Measurements from ENCODE around the gene SNX18. TPM values are rescaled to one million over a fixed set of nuclear protein-coding genes. Genes with fewer than 3 reads are reported as not detected.
A peak's percentile ranks its signal among the peaks of the same experiment; 100 is the strongest.

Gene SNX18
- total RNA-seq, 1 donor from 2014 or later, result 21.3 TPM

GRCh38 chr5:54491326-54491725, 26.2 kb upstream of the SNX18 start:
- Mint-ChIP-seq H3K27ac (ENCODE audit: unreplicated experiment) (no peak overlapping the region), H3K4me3 (no peak overlapping the region), H3K36me3 (ENCODE audit: low read depth) (no peaks in the 10 kb centered on the region), H3K4me1 (no peaks in the 10 kb centered on the region), H3K9me3 (peaks cover 3% of the 10 kb centered on the region), H3K27me3 (ENCODE audit: low read depth) (no peaks in the 10 kb centered on the region)
- no peak for DNase-seq (ENCODE audit: low read depth, low spot score)
- no peak for TF ChIP-seq CTCF (conservative IDR thresholded peaks at IDR 0.05)

DNA sequence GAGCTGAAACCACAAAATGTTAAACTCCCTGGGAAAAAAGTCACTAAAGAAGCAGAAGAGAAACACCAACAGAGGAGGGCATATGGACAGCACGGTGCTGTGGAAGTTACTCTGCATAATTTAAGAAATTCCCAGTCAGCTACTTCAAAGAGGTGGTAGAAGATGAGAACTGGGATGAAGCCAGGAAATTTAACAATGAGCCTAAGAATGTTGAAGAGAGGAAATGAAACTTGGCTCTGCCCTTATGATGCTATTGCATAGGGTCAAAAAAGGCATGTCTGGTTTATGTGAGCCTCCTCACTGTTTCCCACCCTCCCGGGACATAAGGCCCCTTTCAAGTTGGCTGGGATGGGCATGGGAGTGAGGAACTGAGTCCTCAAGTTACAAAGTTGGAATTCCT, 25.4 kb upstream of the SNX18 start:
- H3K27me3 Mint-ChIP-seq (ENCODE audit: low read depth), result no peaks in the 10 kb centered on the region
- H3K4me3 Mint-ChIP-seq, result no peak overlapping the region
- H3K9me3 Mint-ChIP-seq, result peaks cover 3% of the 10 kb centered on the region
- TF ChIP-seq CTCF (conservative IDR thresholded peaks at IDR 0.05), result no peak
- DNase-seq (ENCODE audit: low read depth, low spot score), result no peak
- no peak overlapping the region for H3K27ac Mint-ChIP-seq (ENCODE audit: unreplicated experiment)
- no peaks in the 10 kb centered on the region for H3K4me1 Mint-ChIP-seq
- no peaks in the 10 kb centered on the region for H3K36me3 Mint-ChIP-seq (ENCODE audit: low read depth)

GRCh38 chr5:54495027-54495426, 22.5 kb upstream of the SNX18 start:
- Mint-ChIP-seq H3K27ac (ENCODE audit: unreplicated experiment) (no peak overlapping the region), H3K4me3 (no peak overlapping the region), H3K36me3 (ENCODE audit: low read depth) (no peaks in the 10 kb centered on the region), H3K9me3 (peaks cover 6% of the 10 kb centered on the region), H3K27me3 (ENCODE audit: low read depth) (no peaks in the 10 kb centered on the region), H3K4me1 (no peaks in the 10 kb centered on the region)
- no peak for TF ChIP-seq CTCF (conservative IDR thresholded peaks at IDR 0.05)
- DNase-seq (ENCODE audit: low read depth, low spot score), result no peak

DNA sequence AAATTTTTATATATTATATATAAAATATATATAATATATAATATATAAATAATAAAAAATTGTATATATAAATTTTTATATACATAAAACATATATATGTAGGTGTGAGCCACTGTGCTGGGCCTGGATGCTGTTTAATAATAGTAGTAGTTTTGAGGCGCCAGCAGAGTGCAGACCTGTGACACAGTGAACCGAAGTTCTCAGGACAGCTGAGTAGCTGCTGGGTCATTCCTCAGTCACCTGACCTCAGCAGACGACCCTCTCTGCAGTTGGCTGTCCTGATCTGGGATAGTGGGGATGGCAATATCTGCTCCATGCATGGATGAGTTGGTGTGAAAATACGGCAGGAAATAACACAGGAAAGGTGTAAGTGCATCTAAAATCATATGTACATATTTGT, 3.3 kb upstream of the SNX18 start:
- Mint-ChIP-seq H3K27me3 (ENCODE audit: low read depth) (no peaks in the 10 kb centered on the region), H3K27ac (ENCODE audit: unreplicated experiment) (peak overlapping the region; percentile 63), H3K36me3 (ENCODE audit: low read depth) (peaks cover under 1% of the 10 kb centered on the region), H3K9me3 (no peaks in the 10 kb centered on the region), H3K4me1 (peaks cover 27% of the 10 kb centered on the region), H3K4me3 (peak overlapping the region; percentile 72)
- no peak for DNase-seq (ENCODE audit: low read depth, low spot score)
- TF ChIP-seq CTCF (conservative IDR thresholded peaks at IDR 0.05), result no peak

- Mint-ChIP-seq H3K36me3 (ENCODE audit: low read depth) (peaks cover 5% of the 10 kb centered on the region), H3K9me3 (no peaks in the 10 kb centered on the region), H3K27ac (ENCODE audit: unreplicated experiment) (no peak overlapping the region), H3K4me3 (peak overlapping the region; percentile 73), H3K27me3 (ENCODE audit: low read depth) (no peaks in the 10 kb centered on the region), H3K4me1 (peaks cover 33% of the 10 kb centered on the region)
- no peak for DNase-seq (ENCODE audit: low read depth, low spot score)
- no peak for TF ChIP-seq CTCF (conservative IDR thresholded peaks at IDR 0.05)
Measured at GRCh38 chr5:54514841-54515432, 2.6 kb upstream of the SNX18 start.
